Right renal cortex interstitium (tissue), 3 donors: ENCODE results near the gene MRPL27. TPM values are rescaled to one million over a fixed set of nuclear protein-coding genes. Genes with fewer than 3 reads are reported as not detected.
"Not testable (repeated sequence)": the region's sequence is repeated elsewhere in the genome, so short reads cannot be mapped to it uniquely, and the experiment has no call there.

Experiments used
- DNase-seq, 3 donors: peaks; one replicate each; pipeline ENCODE4 v3.0.0-alpha.2; 2013; ENCODE audit warnings: low read depth in 3 of 3, low spot score in 2 of 3
- polyA plus RNA-seq, 3 donors: library from polyadenylated mRNA; unstranded; fragments of 120-200 nt; gene quantifications; one replicate each; pipeline ENCODE4 v1.2.1, GENCODE V29; 2013; ENCODE audit not compliant: insufficient read length in 3 of 3

The MRPL27 gene
- polyA plus RNA-seq, result 10 to 100 TPM; 70.7 to 81.5 (median 80.0) TPM

- peak; percentile 80 to 88 (median 80) for DNase-seq
Measured at GRCh38 chr17:50372758-50373556, at the start of gene MRPL27, which contains the start of gene EME1. MRPL27 (minus strand) TSS chr17:50373184; CDS start chr17:50373170, 14 bp downstream. EME1 (plus strand) TSS chr17:50373229; CDS start chr17:50375209, 1,980 bp downstream.

- no peak for DNase-seq
Measured at GRCh38 chr17:50422738-50423137, 49.8 kb upstream of the MRPL27 start.

GRCh38 chr17:50421308-50422051, 48.5 kb upstream of the MRPL27 start:
- no peak for DNase-seq

- DNase-seq, result no peak
Measured at GRCh38 chr17:50420419-50421112, 47.6 kb upstream of the MRPL27 start.

- DNase-seq, result not testable (repeated sequence)
Measured at GRCh38 chr17:50419577-50419976, 46.6 kb upstream of the MRPL27 start.

- no peak for DNase-seq
Measured at GRCh38 chr17:50414808-50415207, 41.8 kb upstream of the MRPL27 start.

- DNase-seq, result no peak
Measured at GRCh38 chr17:50412188-50412732, 39.3 kb upstream of the MRPL27 start.

GRCh38 chr17:50407921-50408320, 34.9 kb upstream of the MRPL27 start:
- DNase-seq, result no peak

GRCh38 chr17:50406578-50406977, 33.6 kb upstream of the MRPL27 start:
- no peak for DNase-seq

- not testable (repeated sequence) for DNase-seq
Measured at GRCh38 chr17:50405351-50405750, 32.4 kb upstream of the MRPL27 start.

GRCh38 chr17:50399591-50399990, 26.6 kb upstream of the MRPL27 start:
- DNase-seq, result not testable (repeated sequence)

- DNase-seq, result not testable (repeated sequence)
Measured at GRCh38 chr17:50398672-50399071, 25.7 kb upstream of the MRPL27 start.

- DNase-seq, result no peak
Measured at GRCh38 chr17:50397919-50398285, 24.9 kb upstream of the MRPL27 start.

- DNase-seq, result peak; percentile 65 to 77 (median 72)
Measured at GRCh38 chr17:50397111-50397918, 24.3 kb upstream of the MRPL27 start, which contains the start of gene LRRC59. LRRC59 (minus strand) TSS chr17:50397523; CDS start chr17:50397317, 206 bp downstream.

GRCh38 chr17:50396261-50397110, 23.5 kb upstream of the MRPL27 start:
- DNase-seq, result peak in 1 of 3 donors; percentile 10

- DNase-seq, result no peak
Measured at GRCh38 chr17:50394711-50395110, 21.7 kb upstream of the MRPL27 start.

GRCh38 chr17:50393700-50394099, 20.7 kb upstream of the MRPL27 start:
- DNase-seq, result no peak

GRCh38 chr17:50392621-50393020, 19.6 kb upstream of the MRPL27 start:
- DNase-seq, result no peak

GRCh38 chr17:50389534-50389933, 16.6 kb upstream of the MRPL27 start:
- no peak for DNase-seq
